HepG2 (cell line): ENCODE results near the gene DOLK. TPM values are rescaled to one million over a fixed set of nuclear protein-coding genes. Genes with fewer than 3 reads are reported as not detected.

Experiments used
- ATAC-seq: fragments of 200-7000 bp; cut with Tn5 transposase; 3 replicates; pipeline ENCODE4 v1.9.1; 2020; ENCODE audit warnings: mild to moderate bottlenecking, moderate library complexity
- BruUV-seq: library from RNA; stranded (reverse); fragments of 400-500 nt; replicated peaks from 2 replicates; lab custom pipeline; 2021; lab: Mats Ljungman, UMichigan
- CTCF ChIA-PET: fragments of 300-600 bp; formaldehyde crosslinking; extraction: SDS; loops from one replicate; lab custom pipeline; 2021; ENCODE audit warnings: low total read pairs, inconsistent platforms, low intra/inter-chr PET ratio; lab: Yijun Ruan, JAX
- POLR2A ChIA-PET: fragments of 350-600 bp; sonication (Branson Sonifier 250); formaldehyde crosslinking; loops from one replicate; lab custom pipeline; 2020; ENCODE audit warnings: antibody characterized with exemption, inconsistent platforms; lab: Yijun Ruan, JAX
- DNase-seq: peaks from one replicate; pipeline ENCODE4 v3.0.0-alpha.2; 2015; ENCODE audit warnings: low spot score
- FAIRE-seq: peaks from 3 replicates; lab custom pipeline; 2011; peaks lifted over from hg19 to GRCh38; lab: Jason Lieb, UNC
- H2AFZ ChIP-seq: one replicate; pipeline ENCODE4 v1.6.1; 2011; ENCODE audit warnings: low read length, inconsistent platforms
- H3K27ac ChIP-seq: fragments of 300-600 bp; 3 replicates; pipeline ENCODE4 v1.8.0; 2011; ENCODE audit warnings: mixed run types, mild to moderate bottlenecking, mixed read lengths, low read length, inconsistent platforms; ENCODE audit not compliant: insufficient read depth; ENCODE audit errors: extremely low read length
- H3K27me3 ChIP-seq, 2 experiments: fragments of 200-600 bp in 1 of 2; 2 replicates in 1 of 2; 3 replicates in 1 of 2; pipeline versions ENCODE4 v1.6.0 to v1.8.0; 2011; ENCODE audit warnings: low read length in 2 of 2, mild to moderate bottlenecking in 2 of 2, moderate library complexity in 2 of 2, inconsistent platforms in 1 of 2; ENCODE audit not compliant: insufficient read depth in 2 of 2, control insufficient read depth in 1 of 2
- H3K36me3 ChIP-seq, 2 experiments: fragments of 200-600 bp in 1 of 2; replicated peaks in 1 of 2; 2 replicates in 1 of 2; 3 replicates in 1 of 2; pipeline versions ENCODE4 v1.5.1 to v1.8.0; 2011; ENCODE audit warnings: low read length in 2 of 2, inconsistent platforms in 1 of 2; ENCODE audit not compliant: insufficient read depth in 2 of 2, control insufficient read depth in 1 of 2
- H3K4me1 ChIP-seq: 2 replicates; pipeline ENCODE4 v1.5.1; 2012; ENCODE audit warnings: low read length, inconsistent platforms; ENCODE audit not compliant: insufficient read depth
- H3K4me2 ChIP-seq: 2 replicates; pipeline ENCODE4 v1.6.0; 2011; ENCODE audit warnings: low read depth, low read length, inconsistent platforms
- H3K4me3 ChIP-seq, 3 experiments: fragments of 200-600 bp in 1 of 3; sonication (generic), shearing (Covaris generic) in 1 of 3; replicated peaks in 1 of 3; 2 replicates each; pipeline ENCODE4 v1.5.1; 2011 to 2016; ENCODE audit warnings: low read length in 3 of 3, inconsistent platforms in 2 of 3, low read depth in 2 of 3, mild to moderate bottlenecking in 2 of 3, control low read depth in 1 of 3, mixed read lengths in 1 of 3; ENCODE audit not compliant: insufficient read depth in 1 of 3
- H3K79me2 ChIP-seq: one replicate; pipeline ENCODE4 v1.6.1; 2011; ENCODE audit warnings: low read length, inconsistent platforms; ENCODE audit not compliant: insufficient read depth
- H3K9ac ChIP-seq: 2 replicates; pipeline ENCODE4 v1.6.0; 2011; ENCODE audit warnings: mild to moderate bottlenecking, low read depth, low read length, inconsistent platforms; ENCODE audit not compliant: insufficient read depth
- H3K9me3 ChIP-seq: 2 replicates; pipeline ENCODE4 v1.5.1; 2012; ENCODE audit warnings: mild to moderate bottlenecking, low read length
- H4K20me1 ChIP-seq: 2 replicates; pipeline ENCODE4 v1.6.0; 2011; ENCODE audit warnings: inconsistent platforms, mild to moderate bottlenecking, low read length, moderate library complexity; ENCODE audit not compliant: insufficient read depth
- BHLHE40 ChIP-seq: IDR thresholded peaks from 2 replicates; pipeline ENCODE4 v1.6.1; 2011; ENCODE audit warnings: low read length, improper control_type of control experiment
- DMAP1 ChIP-seq: IDR thresholded peaks from 2 replicates; pipeline ENCODE4 v1.6.1; 2016
- E2F5 ChIP-seq: sonication (generic); formaldehyde crosslinking; conservative IDR thresholded peaks from 2 replicates; pipeline ENCODE4 v1.4.0; 2020; ENCODE audit warnings: missing genetic modification reagents
- EP300 ChIP-seq, 3 experiments: sonication (generic) in 1 of 3; formaldehyde crosslinking in 1 of 3; IDR thresholded peaks; 2 replicates each; pipeline versions ENCODE4 v1.5.1 to v1.6.1; 2011 to 2020; ENCODE audit warnings: low read depth in 2 of 3, low read length in 2 of 3, borderline replicate concordance in 1 of 3, improper control_type of control experiment in 1 of 3, mild to moderate bottlenecking in 1 of 3, missing genetic modification reagents in 1 of 3, moderate library complexity in 1 of 3
- HOXA9 ChIP-seq: sonication (generic); formaldehyde crosslinking; IDR thresholded peaks from 2 replicates; pipeline ENCODE4 v1.8.1; 2022; ENCODE audit warnings: missing genetic modification reagents, mild to moderate bottlenecking, moderate library complexity, borderline replicate concordance
- IRF9 ChIP-seq: sonication (generic); formaldehyde crosslinking; IDR thresholded peaks from 2 replicates; pipeline ENCODE4 v1.8.0; 2022; ENCODE audit warnings: missing genetic modification reagents, mild to moderate bottlenecking, borderline replicate concordance
- MIXL1 ChIP-seq: IDR thresholded peaks from 2 replicates; pipeline ENCODE4 v1.6.1; 2016
- PRDM15 ChIP-seq: sonication (generic); formaldehyde crosslinking; IDR thresholded peaks from 2 replicates; pipeline ENCODE4 v1.4.0; 2020; ENCODE audit warnings: missing genetic modification reagents
- SOX5 ChIP-seq: IDR thresholded peaks from 2 replicates; pipeline ENCODE4 v1.6.1; 2016; ENCODE audit warnings: borderline replicate concordance
- ZNF20 ChIP-seq: sonication (generic); formaldehyde crosslinking; IDR thresholded peaks from 2 replicates; pipeline ENCODE4 v1.4.0; 2020; ENCODE audit warnings: mild to moderate bottlenecking, moderate library complexity, missing genetic modification reagents
- ZNF335 ChIP-seq: sonication (generic); formaldehyde crosslinking; IDR thresholded peaks from 2 replicates; pipeline ENCODE4 v1.4.0; 2020; ENCODE audit warnings: missing genetic modification reagents
- ZNF556 ChIP-seq: sonication (generic); formaldehyde crosslinking; IDR thresholded peaks from 2 replicates; pipeline ENCODE4 v1.4.0; 2020; ENCODE audit warnings: mild to moderate bottlenecking, missing genetic modification reagents, borderline replicate concordance
- ZNF746 ChIP-seq: sonication (generic); formaldehyde crosslinking; IDR thresholded peaks from 2 replicates; pipeline ENCODE4 v1.8.0; 2022; ENCODE audit warnings: mild to moderate bottlenecking, missing genetic modification reagents
- WGBS: methylation state at CpG from one replicate; pipeline ENCODE4 v1.1.6; 2017; ENCODE audit warnings: low lambda C conversion rate; 5-methylcytosine and 5-hydroxymethylcytosine counted together
- in situ Hi-C: cut with HindIII; loops from 2 replicates; pipeline ENCODE4 v1.10.0; 2017; ENCODE audit warnings: low pct_unique_long_range_greater_than_20kb; ENCODE audit not compliant: extremely low pct_ligation_motif_present
- intact Hi-C: fragments of 100-400 bp; cut with micrococcal nuclease; formaldehyde crosslinking; loops from one replicate; pipeline ENCODE4 v1.10.0; 2022; ENCODE audit not compliant: unreplicated experiment
- polyA plus RNA-seq, 8 experiments: library from polyadenylated mRNA; depleted of rRNA in 3 of 8; stranded (reverse) in 7 of 8; unstranded in 1 of 8; fragments of >200 nt; fragmentation: Illumina TruSeq in 4 of 8; extraction: Trizol in 4 of 8; gene quantifications; 2 replicates each; pipeline versions ENCODE4 v1.2.1 to v1.2.3, GENCODE V29; 2011 to 2016; ENCODE audit warnings: low read depth in 4 of 8, missing spikeins in 1 of 8, mixed read lengths in 1 of 8; ENCODE audit not compliant: insufficient read depth in 1 of 8
- total RNA-seq, 5 experiments: library from RNA; depleted of rRNA; stranded (reverse); fragments of >200 nt; fragmentation: Illumina TruSeq; extraction: Trizol; gene quantifications; 2 replicates each; pipeline ENCODE4 v1.2.3, GENCODE V29; 2016; ENCODE audit warnings: low read depth in 1 of 5

Gene DOLK
- total and polyA plus RNA-seq, 2 of the 13 experiments (the other 11 are each of a cell fraction or from before 2014, with no cell fraction given): 15.4 to 18.7 TPM

GRCh38 chr9:128987805-128988204, 40.4 kb upstream of the DOLK start (continued):
- no peak for TF ChIP-seq HOXA9
- no peak for TF ChIP-seq DMAP1 (CRISPR knock-in tag)
- TF ChIP-seq ZNF335 (CRISPR knock-in tag): no peak
- TF ChIP-seq SOX5 (CRISPR knock-in tag): no peak
- TF ChIP-seq E2F5: no peak
- no peak for TF ChIP-seq BHLHE40
- TF ChIP-seq ZNF746: no peak
- TF ChIP-seq ZNF556 (CRISPR knock-in tag): no peak

- intact Hi-C loops (no loop called here), in situ Hi-C loops (no loop called here)
- no TSS peak for BruUV-seq
- 98% methylated on average over 5 of the region's 5 CpGs for WGBS
- Histone ChIP-seq H3K4me1 (no peaks in the 10 kb centered on the region), H3K79me2 (no peaks in the 10 kb centered on the region), H3K9me3 (no peaks in the 10 kb centered on the region), H3K9ac (no peak overlapping the region), H4K20me1 (no peaks in the 10 kb centered on the region), H3K36me3 (peaks cover 23 to 66% of the 10 kb centered on the region in 2 experiments), H3K4me3 (no peak overlapping the region)
- DNase-seq (no peak), ATAC-seq (no peak)
- POLR2A ChIA-PET: no interaction called here
- no peak for TF ChIP-seq ZNF20
- TF ChIP-seq EP300 (IDR thresholded peaks at IDR 0.05; ENCODE audit: low read depth in 2 of 2, low read length in 2 of 2): no peak
- TF ChIP-seq EP300 (CRISPR knock-in tag; IDR thresholded peaks at IDR 0.05; ENCODE audit: borderline replicate concordance): no peak
- no peak for TF ChIP-seq IRF9 (CRISPR knock-in tag)
- no peak for TF ChIP-seq PRDM15 (CRISPR knock-in tag)
- no peak for TF ChIP-seq MIXL1 (CRISPR knock-in tag)
- TF ChIP-seq, all 625 proteins: peak for 0
- no peaks in the 10 kb centered on the region for H3K27me3 ChIP-seq
- H2AFZ ChIP-seq: no peak overlapping the region
- no peak overlapping the region for H3K27ac ChIP-seq
- CTCF ChIA-PET: no interaction called here
- no peak overlapping the region for H3K4me2 ChIP-seq
- FAIRE-seq: no peak
Measured at GRCh38 chr9:128986671-128987070, 39.3 kb upstream of the DOLK start.
